ENCODE data around the gene JPH4.
A peak's percentile ranks its signal among the peaks of the same experiment; 100 is the strongest.

The JPH4 gene

DNA sequence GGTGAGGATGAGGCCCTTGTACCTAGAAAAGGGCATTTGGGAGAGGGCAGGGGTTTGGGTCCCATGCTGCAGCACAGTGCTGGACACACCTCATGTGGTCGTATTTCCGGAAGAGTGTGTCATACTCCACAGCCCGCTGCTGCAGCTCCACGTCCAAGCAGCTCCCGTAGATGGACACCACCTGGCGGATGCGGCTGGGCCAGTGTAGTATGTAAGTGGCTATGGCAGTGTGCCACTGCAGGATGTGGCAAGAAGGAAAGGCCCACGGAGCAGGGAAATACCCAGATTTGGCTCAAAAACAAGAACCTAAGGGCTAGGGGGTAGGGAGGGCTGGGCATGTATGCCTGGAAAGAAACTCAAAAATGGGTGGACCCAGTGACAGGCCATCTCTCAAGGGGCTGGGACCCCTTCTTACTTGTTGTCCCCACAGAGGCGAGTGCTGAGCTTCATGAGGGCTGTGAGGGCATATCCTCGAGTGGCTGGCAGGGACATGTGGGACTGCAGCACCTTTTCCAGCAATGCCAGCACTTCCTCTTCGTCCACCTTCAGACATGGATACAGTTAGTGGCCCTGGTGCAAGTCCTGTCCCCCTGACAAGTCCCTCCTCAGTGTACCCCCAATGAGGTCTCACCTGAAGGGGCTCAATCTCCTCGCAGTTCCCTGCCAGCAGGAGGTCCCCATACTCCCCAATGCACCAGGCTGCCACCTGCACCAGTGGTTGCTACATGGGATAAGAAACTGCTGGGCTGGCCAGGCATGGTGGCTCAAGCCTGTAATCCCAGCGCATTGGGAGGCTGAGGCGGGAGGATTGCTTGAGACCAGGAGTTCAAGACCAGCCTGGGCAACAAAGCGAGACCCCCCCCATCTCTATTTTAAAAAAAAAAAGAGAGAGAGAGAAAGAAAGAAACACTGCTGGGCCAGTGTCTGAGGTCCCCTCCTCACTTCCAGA, 16.4 kb downstream of the JPH4 start:
- DNase-seq: no peak

DNA sequence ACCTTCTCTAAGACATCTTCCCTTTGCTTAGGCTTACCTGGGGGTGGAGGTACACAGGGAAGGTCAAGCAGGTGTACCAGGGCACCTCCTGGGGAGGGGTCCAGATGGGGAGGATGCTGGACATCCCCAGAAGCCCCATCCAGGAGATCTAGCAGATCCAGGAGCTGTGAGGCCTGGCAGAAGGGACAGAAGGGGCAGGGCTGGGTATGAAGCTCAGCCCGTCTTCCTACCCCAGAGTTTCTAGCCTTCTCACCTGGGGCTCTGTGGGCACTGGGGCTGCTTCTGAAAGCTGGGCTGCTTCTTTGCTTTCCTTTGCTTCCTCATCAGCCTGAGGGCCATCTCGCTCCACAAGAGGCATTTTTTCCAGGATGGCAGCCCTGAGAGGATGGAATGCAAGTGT, 17.3 kb downstream of the JPH4 start:
- DNase-seq: no peak

DNA sequence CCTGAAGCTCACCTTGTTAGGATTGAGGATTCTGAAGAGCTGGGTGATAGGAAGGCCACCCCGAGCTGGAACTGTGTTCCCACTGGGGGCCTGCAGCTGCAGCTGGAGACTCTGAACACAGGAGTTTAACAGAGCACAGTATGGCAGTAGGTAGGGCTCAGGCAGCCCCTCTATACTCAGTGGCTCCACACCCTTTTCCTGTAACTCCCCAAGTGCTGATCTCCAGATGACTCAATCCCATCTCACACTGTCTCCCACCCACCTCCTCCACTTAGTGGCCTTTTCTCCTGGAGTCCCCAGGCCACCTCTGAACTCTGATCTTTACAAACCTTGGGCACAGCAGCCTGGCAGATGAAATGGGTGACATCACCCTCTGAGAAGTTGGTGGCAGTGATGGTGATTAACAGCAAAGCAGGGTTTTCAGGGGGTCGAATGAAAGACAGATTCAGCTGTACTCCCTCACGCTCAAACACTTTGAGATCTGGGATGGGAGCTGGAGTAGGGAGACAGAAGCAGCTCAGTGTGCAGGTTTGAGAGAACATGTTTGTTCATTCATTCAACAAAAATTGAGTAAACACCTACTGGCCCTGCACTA, 18.6 kb downstream of the JPH4 start:
- no peak for DNase-seq

DNA sequence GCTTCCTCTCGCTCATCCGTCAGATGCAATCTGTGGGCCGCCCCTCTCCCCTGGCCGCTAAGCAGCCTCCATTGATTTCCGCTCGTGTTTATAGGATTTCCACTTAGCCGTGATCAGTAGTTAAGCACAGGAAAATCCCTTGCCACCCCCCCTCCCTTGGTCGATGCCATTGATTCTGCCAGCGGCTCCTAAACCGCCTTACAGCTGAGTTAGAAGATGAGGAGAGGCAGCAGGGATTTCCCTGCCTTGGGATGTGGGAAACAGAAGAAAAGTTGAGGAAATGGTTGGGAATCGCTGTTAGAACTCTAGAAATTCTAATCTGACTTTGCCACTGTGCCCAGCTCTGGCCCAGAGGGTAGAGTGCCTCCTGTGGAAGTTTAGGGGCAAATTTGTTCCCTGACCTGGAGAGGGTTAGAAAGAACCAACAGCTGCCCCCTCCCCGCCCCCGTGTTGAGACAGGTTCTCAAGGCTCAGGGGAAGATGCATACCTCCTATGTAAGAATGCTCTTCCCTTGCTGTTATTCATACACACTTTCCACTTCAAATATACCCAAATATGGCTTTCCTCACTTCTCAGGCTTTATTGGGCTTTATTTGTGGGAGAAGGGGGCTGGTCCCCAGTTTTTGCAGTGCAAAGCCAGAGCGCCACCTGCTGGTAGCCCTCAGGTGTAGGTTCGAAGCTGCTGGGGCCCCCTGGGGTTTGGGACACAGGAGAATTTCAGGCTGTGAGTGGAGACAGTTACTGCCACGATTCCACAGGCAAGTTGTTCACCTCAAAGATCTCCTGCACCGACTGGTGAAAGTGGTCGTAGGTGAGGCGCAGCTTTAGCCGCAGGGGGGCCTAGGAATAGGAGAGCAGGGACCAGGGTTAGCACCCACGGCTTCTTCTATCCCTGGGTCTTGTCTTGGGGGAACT, 19.3 kb downstream of the JPH4 start:
- peak; percentile 46 to 67 for DNase-seq

DNA sequence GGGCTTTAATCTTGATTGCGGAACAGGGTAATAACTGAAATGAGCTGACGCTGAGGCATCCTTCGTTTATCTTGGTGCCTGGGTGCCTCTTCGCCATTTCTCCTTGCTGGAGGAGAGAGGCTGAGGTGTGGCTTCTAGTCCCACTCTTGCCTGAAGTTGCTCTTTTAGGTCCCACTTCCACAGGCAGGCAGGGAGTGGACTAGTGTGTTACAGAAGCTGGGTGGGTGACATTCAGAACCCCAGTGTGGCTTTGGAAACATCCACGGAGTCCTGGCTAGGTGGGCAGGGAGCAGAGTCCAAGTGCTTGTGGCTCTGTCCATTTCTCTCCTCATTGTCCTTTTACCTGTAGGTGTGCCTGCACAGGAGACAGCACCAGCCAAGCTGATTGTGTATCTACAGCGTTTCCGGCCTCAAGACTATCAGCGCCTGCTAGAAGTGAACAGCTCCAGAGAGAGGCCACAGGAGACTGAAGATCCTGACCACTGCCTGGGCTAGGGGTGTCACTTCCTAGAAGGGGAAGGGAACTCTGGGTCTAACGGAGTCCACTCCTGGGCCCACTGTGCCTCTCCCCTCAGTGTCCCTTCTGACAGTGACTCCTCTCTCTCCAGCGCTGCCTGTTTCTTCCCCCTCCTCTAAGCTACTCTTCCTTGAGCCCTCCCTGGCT, 20.1 kb downstream of the JPH4 start:
- DNase-seq: no peak

DNA sequence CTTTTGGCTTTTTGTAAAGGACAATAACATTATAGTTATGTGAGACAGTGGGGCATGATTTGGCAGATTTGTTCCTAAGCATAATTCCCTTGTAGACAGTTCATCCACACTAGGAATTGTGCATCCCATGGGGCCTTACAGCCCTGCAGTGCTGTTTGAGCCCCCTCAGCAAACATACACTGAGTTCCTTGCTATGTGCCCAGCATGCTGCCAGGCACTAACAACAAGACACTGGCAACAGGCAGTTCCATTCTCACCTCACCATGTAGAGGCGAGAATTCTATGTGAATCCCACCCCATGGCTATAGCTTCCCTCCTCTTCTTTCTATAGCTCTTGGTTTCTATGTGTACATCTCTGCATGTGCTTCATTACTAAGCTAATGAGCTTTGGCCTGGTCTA, 20.6 kb downstream of the JPH4 start:
- no peak for DNase-seq

DNA sequence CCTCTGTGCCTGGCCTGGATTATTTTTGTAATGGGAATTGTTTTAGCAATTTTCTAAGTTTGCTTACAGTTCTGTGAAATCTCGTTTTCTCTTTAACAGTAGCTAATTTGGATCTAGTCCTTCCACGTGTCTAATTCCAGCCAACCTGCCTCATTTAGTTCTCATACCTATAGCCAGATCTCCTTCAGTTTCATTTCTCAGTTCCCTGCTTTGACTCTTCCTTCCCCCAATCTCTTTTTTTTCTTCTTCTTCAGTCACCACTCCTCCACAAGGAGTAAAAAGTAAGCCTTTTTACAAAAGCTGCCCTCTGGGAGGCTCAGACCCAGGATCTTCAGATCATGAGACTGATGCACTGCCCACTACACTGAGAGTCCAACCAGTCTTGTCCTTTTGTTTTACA, 21.1 kb downstream of the JPH4 start:
- DNase-seq: no peak

DNA sequence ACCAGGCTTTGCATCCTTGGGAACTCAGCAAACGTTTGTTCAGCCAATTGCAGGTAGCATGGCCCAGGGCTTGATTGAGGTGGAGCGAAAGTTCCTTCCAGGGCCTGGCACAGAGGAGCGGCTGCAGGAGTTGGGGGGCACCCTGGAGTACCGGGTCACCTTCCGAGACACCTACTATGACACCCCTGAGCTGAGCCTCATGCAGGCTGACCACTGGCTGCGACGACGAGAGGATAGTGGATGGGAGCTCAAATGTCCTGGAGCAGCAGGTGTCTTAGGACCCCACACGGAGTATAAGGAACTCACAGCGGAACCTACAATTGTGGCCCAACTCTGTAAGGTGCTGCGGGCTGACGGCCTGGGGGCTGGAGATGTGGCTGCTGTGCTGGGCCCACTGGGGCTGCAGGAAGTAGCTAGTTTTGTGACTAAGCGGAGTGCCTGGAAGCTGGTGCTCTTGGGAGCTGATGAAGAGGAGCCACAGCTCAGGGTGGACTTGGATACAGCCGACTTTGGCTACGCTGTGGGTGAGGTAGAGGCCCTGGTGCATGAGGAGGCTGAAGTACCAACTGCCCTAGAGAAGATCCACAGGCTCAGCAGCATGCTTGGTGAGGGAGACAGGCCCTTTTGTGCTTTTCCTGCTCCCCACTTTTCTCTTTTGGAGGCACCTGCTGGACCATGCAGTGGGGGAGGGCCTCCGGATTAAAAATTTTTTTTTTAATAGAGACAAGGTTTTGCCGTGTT, 21.7 kb downstream of the JPH4 start:
- peak; percentile 18 to 54 for DNase-seq

DNA sequence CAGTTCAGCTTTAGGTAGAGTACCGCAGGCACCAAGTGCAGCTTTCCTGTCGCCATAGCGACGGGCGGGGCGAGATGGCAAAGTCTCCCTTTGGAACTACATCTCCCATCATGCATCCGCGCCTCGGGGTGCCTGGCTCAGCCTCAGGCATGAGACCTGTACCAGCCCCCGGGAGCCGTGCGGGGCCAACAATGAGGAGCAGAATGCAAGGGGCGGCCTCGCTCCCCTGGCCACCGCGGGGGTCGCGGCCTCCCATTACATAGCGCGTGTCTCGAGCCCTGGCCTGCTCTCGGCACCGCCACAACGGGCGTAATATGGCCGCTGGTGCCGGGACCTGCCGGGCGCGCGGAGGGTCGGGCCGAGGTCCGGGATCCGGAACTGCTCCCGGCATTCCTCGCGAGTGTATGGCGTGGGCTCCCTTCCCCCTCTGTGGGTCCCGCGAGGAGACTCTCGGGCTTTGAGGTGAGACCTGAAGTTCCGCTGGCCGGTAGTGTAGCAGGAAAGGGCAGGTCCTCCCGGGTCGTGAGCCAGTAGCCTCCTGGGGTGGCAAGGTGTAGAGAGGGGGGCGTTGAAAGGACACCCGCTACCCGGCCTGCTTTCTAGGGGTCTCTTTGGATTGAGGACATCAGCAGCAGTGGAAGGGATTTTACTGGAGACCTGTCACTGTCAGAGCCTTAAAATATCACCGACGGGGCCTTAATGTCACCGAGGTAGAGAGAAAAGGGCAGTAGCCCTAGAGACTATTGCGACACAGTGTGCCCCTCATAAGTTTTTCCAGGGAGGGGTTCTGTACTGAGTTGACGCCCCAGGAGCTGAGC, 22.5 kb downstream of the JPH4 start, which contains the start of gene THTPA:
THTPA (plus strand) TSS at position 390 of the 818 bp plus-strand sequence. CDS start 487 bp downstream, outside the sequence.
- DNase-seq: peak; percentile 85 to 87

DNA sequence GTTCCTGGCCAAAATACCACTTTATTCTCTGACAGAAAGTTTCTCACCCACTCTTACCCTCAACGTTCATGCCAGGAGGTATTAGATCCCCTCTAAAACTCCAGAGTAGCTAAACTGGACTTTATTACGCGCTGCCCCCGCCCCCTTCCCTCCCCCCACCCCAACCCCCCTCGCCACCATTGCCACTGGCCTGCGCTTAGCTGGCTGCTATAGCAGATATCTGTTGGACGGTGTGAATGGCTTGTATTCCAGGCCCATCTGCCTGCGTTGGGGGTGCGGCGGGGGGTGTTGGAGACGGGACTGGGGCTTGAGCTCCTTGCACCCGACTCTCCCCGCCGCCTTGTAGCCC, 23.1 kb downstream of the JPH4 start:
- no peak for DNase-seq

DNA sequence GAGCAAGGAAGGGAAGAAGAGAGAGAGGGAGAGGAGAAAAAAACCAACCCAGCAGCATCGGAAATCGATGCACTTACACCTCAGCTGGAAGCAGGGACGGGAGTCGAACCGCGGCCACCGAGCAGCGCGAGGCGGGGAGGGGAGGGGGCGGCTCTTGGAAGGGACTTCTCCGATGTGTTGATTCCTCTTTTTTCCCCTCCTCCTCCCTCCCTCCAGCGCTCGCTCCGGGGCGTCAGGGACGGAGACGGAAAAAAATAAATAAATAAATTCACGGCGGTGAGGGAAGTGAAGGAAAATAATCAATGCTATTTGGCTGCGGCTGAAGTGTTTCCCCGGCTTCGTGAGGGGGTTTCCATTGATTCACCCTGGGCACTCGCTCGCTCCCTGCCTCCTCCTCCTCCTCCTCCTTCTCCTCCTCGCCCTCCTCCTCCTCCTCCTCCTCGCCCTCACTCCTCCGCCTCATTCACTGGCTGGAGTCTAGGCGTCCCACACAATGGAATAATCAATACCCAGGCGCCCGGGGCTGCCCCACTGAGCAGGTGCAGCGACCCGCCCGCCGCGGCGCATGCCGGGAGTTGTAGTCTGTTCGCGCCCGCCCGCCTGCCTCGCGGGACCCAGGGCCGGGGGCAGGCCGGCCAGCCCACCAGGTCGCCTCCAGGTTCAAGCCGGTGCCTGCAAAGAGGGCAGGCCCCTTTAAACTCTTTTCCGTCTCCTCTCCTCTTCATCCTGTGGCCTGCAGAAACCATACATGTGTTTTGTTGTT, 27.1 kb downstream of the JPH4 start, which contains the start of gene ZFHX2:
ZFHX2 (minus strand) TSS at position 500 of the 763 bp plus-strand sequence. CDS start 16,440 bp downstream, outside the sequence.
- DNase-seq: peak; percentile 69 to 75

DNA sequence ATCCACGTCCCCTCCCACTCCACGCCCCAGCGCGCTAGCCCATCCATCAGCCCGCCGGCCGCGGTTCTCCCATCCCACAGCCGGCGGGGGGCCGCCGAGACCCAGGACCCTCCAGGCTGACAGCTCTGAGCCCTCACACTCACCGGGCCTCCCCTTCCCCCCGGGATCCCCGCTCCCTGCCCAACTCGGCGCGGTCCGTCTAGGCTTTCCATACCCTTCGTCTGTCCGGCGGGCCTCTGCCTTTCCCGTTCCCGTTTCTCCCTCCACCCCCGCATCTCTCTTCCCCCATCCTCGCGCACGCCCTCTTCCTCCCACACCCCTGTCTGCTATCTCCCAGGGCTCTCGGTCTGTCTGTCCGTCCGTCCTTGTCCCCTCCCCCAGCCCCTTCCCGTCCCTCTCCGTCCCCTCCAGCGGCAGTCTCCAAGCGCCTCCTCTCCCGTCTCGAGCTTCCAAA, 27.8 kb downstream of the JPH4 start:
- DNase-seq: peak; percentile 36 to 39

DNA sequence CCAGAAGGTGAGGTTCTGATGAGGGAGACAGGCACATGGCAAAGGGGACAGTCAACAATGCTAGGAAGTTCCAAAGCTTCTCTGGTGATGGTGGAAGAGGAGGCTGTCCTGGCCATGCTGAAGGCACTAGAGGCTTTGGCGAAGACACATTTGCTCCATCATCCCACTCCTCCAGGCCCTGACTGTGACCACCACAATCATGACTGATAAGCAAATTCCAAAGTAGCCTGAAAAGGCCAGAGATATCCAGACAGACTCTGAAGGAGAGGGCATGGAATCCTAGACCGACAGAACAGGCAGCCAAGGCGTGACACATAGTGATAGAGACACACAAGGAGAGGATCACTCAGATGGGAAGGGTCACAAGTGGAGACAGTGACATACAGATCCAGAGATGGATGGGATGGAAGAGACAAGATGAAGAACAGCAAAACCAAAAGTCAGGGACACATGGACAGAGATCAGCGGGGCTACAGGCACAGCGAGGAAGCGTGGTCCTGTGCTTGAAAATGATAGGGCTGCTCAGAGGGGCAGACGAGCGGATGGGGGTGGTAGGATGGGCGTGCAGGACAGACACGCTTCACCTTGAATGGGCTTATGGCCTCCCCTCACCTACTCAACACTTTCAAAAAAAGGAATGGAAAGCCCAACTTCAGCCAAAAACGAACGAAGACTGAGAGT, 28.3 kb downstream of the JPH4 start:
- no peak for DNase-seq

DNA sequence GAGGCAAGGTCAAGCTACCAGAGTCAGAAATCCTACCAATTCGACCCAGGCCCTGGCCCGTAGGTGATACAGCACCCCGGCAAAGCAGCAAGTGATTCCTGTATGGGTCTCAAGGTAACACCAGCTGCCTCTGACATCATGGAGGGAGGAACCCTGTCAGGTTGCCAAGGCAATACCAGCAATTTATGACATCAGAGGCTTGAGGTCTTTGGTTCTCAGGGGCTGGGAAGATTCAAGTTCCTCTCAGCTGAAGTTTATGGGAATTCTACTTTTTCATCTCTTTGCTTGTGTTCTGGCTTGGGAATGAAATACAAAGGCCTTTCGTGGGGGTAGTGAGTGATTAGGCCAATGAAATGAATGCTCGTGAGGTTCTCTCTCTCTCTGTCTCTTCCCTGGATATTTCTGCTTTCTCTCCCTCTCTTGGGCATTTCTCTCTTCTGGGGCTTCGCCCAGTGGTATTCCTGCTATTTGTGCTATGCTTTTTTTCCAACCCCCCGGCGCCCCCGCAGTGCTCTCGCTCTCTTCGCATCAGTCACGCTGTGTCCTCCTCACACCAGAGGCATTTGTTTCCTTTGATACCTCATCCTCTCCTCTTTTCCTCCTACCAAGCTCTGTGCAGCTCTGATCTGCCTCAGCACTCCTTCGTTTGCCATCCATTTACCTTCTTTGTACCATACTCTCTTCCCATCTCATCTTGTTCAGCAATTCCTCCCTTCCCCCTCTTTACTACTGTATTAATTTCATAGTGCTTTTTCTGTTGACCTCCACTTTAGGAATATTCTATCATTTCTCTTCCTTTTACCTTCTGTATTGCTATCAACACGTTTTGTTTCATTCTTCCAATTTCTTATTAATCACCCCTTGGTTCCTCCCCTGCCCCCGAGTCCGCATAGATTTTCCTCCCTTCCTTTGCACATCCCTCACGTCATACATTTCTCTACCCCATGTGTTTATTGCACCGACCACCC, 30.0 kb downstream of the JPH4 start:
- DNase-seq: no peak

DNA sequence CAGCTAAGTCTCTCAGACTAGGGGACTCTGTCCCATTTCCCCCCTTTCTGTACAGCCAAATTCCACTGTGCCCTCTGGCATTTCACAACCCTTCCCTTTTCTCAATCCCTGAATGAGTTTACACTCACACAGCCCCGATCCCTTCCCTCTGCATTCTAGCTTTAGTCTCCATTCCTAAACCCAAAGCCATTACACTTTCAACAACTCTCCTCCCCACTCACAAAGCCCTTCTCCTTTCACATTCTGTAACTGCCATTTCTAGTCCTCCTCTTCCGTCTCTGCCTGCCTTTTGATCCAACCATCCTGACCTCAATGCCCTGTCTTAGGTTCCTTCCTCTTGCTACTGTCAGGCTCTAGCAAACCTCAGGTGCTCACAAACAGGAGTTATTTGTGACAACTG, 30.7 kb downstream of the JPH4 start:
- no peak for DNase-seq

DNA sequence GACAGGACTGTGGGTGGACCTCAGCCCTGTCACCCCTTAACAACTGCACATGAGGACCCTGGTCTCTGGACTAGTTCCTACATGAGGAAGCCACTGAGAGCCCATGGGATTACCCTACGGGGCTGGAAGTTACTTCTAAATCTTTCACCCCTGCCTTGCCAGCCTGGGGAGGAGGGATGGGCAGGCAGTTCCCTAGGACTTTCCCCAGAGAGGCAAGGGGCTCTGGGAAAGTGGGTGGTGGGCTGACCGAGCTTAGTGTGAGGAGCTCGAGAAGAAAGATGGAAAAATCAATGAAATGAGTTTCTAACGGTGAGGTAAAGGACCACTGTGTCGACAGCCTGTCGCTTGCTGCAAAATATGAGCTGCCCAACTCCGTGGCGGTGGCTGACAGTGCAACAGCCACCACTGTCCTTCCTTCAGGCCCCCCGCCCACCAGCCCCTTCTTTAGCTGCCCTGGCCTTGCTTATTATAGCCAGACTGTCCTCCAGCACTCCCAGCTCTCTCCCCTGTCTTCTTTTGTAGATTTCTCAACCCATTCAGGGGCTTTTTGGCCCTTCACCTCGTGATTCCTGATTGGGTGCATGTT, 32.0 kb downstream of the JPH4 start:
- DNase-seq: no peak

DNA sequence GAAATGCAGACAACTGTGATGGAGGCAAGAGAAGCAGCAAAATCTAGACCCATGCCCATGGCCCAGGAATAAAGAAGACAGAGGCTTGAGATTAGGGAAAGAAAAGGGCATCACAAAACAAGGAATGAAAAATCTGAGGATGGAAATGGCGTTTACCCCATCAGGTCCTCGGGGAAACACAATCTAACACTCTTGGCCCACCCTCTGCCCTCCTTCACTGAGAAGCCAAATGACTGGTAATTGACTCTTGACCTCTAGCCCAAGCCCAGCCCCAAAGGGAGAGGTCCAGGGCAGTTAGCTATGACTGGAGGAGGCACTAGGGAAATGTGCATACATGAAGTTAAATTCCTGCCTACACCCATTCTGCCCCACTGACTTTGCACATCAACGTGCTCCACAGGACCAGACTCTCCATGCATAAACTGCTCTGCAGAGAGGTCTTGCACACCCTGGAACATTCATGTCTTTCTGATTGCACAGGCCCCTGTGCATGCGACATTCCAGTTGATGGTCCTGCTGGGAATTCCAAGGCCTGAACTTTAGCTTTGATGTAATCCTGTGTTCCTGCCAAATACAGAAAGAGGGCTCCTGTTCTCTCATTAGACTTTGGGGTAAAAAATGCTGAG, 32.7 kb downstream of the JPH4 start:
- no peak for DNase-seq

Measured in Kasumi-1 (cell line).